Measurements from ENCODE around the gene LSG1.
A peak's percentile ranks its signal among the peaks of the same experiment; 100 is the strongest.

Gene LSG1

DNA sequence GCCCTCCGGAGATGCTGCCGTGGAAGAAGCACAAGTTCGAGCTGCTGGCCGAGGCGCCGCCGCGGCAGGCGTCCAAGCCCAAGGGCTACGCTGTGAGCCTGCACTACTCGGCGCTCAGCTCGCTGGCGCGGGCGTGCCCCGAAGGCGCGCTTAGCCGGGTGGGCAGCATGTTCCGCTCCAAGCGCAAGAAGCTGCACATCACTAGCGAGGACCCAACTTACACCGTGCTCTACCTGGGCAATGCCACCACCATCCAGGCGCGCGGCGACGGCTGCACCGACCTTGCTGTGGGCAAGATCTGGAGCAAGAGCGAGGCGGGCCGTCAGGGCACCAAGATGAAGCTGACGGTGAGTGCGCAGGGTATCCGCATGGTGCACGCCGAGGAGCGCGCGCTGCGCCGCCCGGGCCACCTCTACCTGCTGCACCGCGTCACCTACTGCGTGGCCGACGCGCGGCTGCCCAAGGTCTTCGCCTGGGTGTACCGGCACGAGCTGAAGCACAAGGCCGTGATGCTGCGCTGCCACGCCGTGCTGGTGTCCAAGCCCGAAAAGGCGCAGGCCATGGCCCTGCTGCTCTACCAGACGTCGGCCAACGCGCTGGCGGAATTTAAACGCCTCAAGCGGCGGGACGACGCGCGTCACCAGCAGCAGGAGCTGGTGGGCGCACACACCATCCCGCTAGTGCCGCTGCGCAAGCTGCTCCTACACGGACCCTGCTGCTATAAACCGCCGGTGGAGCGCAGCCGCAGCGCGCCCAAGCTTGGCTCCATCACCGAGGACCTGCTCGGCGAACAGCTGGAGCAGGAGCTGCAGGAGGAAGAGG, 15.0 kb upstream of the LSG1 start:
- DNase-seq: peak in 1 of 2 experiments; percentile 34

- no peak for DNase-seq
Measured at GRCh38 chr3:194686414-194686815, 14.4 kb upstream of the LSG1 start.

- DNase-seq: peak; percentile 58 to 84
Measured at GRCh38 chr3:194685718-194686413, 13.9 kb upstream of the LSG1 start, which contains the start of gene FAM43A. FAM43A (plus strand) TSS chr3:194685883; CDS start chr3:194686827, 944 bp downstream.

DNA sequence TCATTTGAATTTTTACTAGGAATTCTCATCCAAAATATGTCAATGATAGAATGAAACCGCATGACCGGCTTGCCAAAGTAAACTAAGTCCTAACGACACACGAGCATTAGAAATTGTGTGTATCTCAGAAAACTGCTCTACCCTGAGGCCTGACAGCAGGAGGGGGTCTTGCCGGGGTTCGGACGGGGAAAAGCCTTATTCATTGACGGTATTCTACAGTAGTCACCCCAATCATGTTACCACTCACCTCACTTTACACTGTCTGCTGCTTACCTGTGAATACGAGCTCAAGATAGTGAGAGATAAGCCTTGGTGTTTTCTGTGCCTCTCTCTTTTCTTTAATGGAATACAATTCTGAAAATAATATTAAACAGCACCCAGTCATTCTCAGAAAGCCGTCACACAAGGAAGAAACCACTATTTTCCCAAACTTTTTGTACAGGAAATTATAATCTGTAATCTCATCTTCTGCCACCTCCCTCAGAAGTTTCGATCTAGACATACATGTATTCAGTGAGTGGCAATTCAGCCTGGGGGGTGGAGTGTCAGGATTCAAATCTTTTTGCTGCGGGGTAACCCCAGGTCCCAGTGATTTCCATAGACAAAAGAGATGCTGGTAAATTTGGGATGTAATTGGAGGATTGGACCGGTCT, 13.2 kb upstream of the LSG1 start:
- DNase-seq: no peak

DNA sequence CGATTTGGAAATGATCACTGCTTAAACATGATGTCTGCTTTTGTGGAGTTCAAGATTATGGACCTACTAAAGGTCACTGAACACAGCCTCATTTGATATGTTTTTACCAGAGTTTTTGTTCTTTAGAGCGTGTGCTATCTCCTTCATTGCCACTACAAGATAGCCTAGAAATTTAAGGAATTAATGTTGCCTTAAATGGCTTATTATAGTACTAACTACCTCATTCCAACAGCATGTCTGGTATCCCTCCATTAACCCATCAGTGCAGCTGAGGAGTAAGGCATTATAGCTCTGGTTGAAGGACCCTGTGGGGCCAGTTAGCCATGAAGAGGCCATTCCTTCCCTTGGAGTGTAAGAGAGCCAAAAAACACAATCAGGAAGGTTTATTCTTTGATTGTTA, 11.4 kb upstream of the LSG1 start:
- no peak for DNase-seq

- peak; percentile 35 to 65 for DNase-seq
Measured at GRCh38 chr3:194682694-194683310, 10.8 kb upstream of the LSG1 start.

- DNase-seq: no peak
Measured at GRCh38 chr3:194682189-194682693, 10.2 kb upstream of the LSG1 start.

DNA sequence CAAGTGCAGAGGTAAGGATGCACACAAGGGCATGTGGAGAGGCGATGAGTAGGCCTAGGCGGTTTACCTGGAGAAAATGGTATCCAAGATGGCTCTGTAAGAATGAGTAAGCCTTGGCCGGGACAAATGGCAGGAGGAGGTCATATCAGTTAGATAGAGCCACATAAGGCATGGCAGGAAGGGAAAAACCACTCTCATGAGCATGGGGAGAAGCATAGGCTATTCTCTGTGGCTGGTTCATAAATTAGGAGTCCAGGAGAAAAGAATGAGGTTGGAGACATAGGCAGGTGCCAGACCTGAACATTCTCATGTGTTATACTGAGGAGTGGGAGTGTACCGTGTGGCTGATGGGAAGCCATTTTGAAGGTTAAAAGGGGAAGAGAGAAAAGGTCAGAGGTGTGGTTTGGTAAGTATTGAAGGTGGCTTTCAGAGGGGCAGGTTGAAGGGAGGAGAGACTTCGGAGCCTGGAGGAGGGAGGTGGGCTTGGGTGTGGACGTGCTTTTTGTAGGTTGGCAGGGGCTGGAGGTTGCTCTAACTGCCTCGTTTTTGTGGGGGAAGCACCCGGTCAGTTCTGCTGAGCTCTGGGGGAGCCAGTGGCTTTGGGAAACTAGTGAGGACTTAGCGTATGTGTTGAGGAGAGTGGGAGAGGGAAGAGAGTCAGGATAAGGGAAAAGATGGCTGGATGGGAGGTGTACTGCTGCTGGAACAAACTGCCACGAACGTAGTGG, 9.1 kb upstream of the LSG1 start:
- no peak for DNase-seq

GRCh38 chr3:194676471-194676870, 4.5 kb upstream of the LSG1 start:
- DNase-seq: no peak

DNA sequence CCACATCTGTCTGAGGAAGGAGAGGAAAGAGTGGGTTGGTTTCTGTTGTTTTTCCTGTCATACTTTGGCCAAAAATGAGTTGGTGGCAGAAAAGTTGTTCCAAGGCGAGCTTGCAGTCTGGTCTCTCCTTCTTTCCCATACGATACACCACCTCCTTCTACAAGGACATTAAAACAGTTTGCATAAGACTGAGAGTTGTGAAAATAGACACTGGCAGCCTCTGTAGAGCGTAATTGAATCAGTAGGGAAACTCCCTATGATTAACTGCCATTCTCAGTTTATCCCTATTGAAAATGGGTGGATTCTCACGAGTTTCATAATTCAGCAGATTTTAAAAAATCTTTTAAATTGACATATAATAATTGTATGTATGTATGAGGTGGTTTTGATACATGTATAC, 3.7 kb upstream of the LSG1 start:
- no peak for DNase-seq

- no peak for DNase-seq
Measured at GRCh38 chr3:194675081-194675640, 3.2 kb upstream of the LSG1 start.

- no peak for DNase-seq
Measured at GRCh38 chr3:194673761-194674160, 1.8 kb upstream of the LSG1 start.

DNA sequence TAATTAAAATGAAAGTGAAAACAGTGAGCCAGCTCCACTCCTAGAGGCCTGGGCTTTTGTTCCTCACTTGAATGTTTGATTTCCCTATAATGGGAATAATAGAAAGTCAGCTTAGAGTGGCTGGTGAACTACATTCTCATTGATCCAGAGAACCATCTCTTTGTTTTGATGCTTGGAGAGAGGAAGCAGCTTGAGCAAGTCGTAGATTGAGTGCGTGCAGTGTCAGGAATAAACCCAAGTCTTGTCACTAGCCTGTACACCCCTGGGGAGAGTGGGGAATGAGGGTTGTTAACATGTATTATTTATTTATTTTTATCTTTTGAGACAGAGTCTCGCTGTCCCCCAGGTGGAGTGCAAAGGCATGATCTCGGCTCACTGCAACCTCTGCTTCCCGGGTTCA, 885 bp upstream of the LSG1 start:
- DNase-seq: no peak

GRCh38 chr3:194671511-194671899, 486 bp downstream of the LSG1 start:
- no peak for DNase-seq

- no peak for DNase-seq
Measured at GRCh38 chr3:194667363-194667762, 4.6 kb downstream of the LSG1 start.

- DNase-seq: no peak
Measured at GRCh38 chr3:194664857-194665256, 7.1 kb downstream of the LSG1 start.

DNA sequence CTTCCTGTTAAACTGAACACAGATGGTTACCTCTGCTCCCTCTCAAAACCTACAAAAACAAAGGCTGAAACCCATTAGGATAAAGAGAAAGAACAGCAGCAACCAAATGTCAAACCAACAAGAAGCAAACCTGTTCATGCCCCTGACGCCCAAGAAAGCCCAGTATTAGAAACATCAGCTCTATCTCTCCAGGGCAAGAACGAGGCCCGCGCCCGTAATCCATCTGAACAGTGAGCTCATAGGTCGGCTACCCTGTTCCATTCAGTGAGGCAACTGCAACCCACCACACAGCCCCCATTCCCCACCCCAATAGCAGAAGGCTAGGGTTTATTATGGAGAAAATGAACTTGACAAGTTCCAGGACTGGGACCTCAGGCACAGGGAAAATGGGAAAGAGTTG, 10.0 kb downstream of the LSG1 start:
- no peak for DNase-seq

- no peak for DNase-seq
Measured at GRCh38 chr3:194661374-194661773, 10.6 kb downstream of the LSG1 start.

GRCh38 chr3:194659778-194660177, 12.2 kb downstream of the LSG1 start:
- DNase-seq: no peak

DNA sequence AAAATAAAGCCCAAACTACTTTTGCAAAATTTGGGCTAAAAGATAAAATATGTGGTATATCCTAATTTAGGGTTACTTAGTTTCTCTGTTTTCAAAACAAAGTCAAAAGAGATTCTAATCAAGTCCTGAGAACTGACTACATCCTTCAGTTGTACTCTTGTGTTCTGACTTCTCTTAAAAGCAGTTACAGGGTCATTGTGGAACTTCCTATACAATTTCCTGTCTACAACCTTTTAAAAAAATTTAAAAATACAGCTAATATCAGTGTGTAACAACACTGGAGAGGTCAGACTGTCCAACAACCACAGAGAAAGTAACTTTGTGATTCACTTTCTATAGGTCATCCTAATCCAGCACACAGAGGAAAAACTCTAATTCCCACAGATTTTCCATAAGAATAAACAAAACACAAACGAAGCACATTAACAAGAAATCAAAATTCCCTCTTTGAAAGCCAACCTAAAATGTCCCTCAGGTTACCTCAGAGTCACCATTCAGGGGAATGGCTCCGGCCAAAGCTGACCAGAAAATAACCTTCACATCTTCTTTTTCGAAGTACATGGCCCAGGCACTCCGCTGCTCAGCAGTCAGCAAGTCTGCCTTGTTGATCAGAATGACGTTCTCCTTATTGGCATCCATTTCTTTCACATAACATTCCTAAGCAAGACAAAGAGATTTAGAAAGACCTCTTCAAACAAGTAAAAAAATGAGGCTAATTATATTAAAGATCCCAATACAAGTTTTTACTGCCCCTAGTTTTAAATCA, 13.3 kb downstream of the LSG1 start:
- no peak for DNase-seq

- DNase-seq: no peak
Measured at GRCh38 chr3:194657439-194657838, 14.6 kb downstream of the LSG1 start.

Measured in NCI-H187 (cell line).